Nephron (organoid): ENCODE results near the gene DOK7.

ENCODE experiments used
- H3K27ac Mint-ChIP-seq, 3 experiments: 2 replicates each; pipeline ENCODE4 v1.8.0; 2020; ENCODE audit warnings: mixed read lengths in 3 of 3, mild to moderate bottlenecking in 2 of 3, moderate library complexity in 1 of 3
- H3K27me3 Mint-ChIP-seq: 2 replicates; pipeline ENCODE4 v1.8.0; 2021; ENCODE audit warnings: low read depth, mild to moderate bottlenecking, moderate library complexity, mixed read lengths
- H3K36me3 Mint-ChIP-seq: 2 replicates; pipeline ENCODE4 v1.8.0; 2020; ENCODE audit warnings: low read depth, mixed read lengths
- H3K4me1 Mint-ChIP-seq: 2 replicates; pipeline ENCODE4 v1.8.0; 2020; ENCODE audit warnings: mixed read lengths
- H3K4me3 Mint-ChIP-seq, 3 experiments: 2 replicates each; pipeline ENCODE4 v1.8.0; 2020; ENCODE audit warnings: mild to moderate bottlenecking in 3 of 3, mixed read lengths in 3 of 3, moderate library complexity in 2 of 3
- H3K9me3 Mint-ChIP-seq: 2 replicates; pipeline ENCODE4 v1.8.0; 2020; ENCODE audit warnings: mixed read lengths
- TF ChIP-seq, protein P1 (sequence below), 3 experiments: fragments of 200-600 bp; sonication (generic); IDR thresholded peaks; one replicate each; pipeline ENCODE4 v1.5.0; 2021; ENCODE audit warnings: antibody characterized with exemption in 3 of 3; ENCODE audit not compliant: unreplicated experiment in 3 of 3

Gene DOK7

DNA sequence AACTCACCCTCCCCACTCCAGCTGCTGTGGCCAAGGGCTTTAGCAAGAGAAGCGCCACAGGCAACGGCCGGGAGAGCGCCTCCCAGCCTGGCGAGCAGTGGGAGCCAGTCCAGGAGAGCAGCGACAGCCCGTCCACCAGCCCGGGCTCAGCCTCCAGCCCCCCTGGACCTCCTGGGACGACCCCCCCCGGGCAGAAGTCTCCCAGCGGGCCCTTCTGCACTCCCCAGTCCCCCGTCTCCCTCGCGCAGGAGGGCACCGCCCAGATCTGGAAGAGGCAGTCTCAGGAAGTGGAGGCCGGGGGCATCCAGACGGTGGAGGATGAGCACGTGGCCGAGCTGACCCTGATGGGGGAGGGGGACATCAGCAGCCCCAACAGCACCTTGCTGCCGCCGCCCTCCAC is 32.6 kb upstream of the DOK7 start:
- peaks cover 13% of the 10 kb centered on the region for H3K36me3 Mint-ChIP-seq
- peaks cover 5% of the 10 kb centered on the region for H3K4me1 Mint-ChIP-seq
- no peaks in the 10 kb centered on the region for H3K27me3 Mint-ChIP-seq
- H3K4me3 Mint-ChIP-seq: no peak overlapping the region
- H3K9me3 Mint-ChIP-seq: no peaks in the 10 kb centered on the region
- H3K27ac Mint-ChIP-seq: no peak overlapping the region
- TF ChIP-seq, protein P1, sequence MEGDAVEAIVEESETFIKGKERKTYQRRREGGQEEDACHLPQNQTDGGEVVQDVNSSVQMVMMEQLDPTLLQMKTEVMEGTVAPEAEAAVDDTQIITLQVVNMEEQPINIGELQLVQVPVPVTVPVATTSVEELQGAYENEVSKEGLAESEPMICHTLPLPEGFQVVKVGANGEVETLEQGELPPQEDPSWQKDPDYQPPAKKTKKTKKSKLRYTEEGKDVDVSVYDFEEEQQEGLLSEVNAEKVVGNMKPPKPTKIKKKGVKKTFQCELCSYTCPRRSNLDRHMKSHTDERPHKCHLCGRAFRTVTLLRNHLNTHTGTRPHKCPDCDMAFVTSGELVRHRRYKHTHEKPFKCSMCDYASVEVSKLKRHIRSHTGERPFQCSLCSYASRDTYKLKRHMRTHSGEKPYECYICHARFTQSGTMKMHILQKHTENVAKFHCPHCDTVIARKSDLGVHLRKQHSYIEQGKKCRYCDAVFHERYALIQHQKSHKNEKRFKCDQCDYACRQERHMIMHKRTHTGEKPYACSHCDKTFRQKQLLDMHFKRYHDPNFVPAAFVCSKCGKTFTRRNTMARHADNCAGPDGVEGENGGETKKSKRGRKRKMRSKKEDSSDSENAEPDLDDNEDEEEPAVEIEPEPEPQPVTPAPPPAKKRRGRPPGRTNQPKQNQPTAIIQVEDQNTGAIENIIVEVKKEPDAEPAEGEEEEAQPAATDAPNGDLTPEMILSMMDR (IDR thresholded peaks at IDR 0.05; ENCODE audit: unreplicated experiment in 3 of 3): no peak

DNA sequence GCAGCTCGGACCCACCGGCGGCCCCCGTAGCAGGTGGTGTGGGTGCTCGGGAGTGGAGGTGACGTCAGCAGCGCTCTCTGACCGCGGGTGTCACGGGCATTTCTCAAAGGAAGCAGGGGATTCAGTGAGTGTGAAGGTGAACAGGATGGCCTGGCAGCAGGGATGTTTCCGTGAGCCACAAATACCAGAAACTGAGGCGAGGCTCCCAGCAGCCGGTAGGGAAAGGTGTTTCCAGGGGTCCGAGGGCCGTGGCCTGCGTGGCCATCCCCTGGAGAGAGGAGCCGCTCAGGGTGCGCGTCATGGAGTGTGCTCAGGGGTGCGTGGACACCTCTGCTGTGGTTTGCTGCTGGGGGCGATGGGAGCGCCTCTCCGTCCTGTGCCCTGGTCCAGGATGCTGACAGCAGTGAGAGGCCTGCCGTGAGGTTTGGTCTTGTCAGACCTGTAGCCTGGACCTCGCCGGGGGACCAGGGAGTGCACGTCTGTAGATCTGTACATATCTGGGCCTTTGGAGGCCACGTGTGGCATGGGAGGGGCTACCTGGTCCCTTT is 31.6 kb upstream of the DOK7 start:
- Mint-ChIP-seq H3K36me3 (peaks cover 13% of the 10 kb centered on the region), H3K27me3 (no peaks in the 10 kb centered on the region), H3K9me3 (no peaks in the 10 kb centered on the region), H3K4me1 (peaks cover 5% of the 10 kb centered on the region), H3K4me3 (no peak overlapping the region), H3K27ac (no peak overlapping the region)
- TF ChIP-seq, protein P1 (IDR thresholded peaks at IDR 0.05; ENCODE audit: unreplicated experiment in 3 of 3): no peak

DNA sequence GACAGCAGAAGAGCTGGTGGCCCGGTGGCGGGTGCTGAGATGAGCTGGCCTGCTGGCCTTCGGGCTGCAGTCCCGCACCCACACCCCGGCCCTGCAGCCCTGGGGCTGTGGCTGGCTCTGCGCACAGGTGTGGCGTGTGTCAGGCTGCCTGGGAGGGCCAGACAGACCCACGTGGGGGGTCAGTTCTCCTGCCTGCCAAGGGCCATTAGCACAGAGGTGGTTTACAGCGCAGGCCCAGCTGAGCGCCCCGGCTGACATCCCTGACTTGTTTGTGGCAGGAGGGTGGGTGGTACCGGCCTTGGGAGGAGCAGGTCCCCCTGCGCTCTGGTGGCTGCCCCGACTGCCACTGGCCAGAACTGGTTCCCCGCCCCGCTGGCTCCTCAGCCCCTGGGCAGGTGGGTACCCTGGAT is 30.7 kb upstream of the DOK7 start:
- peaks cover 13% of the 10 kb centered on the region for H3K36me3 Mint-ChIP-seq
- no peaks in the 10 kb centered on the region for H3K27me3 Mint-ChIP-seq
- peaks cover 5% of the 10 kb centered on the region for H3K4me1 Mint-ChIP-seq
- H3K9me3 Mint-ChIP-seq: no peaks in the 10 kb centered on the region
- H3K27ac Mint-ChIP-seq: no peak overlapping the region
- TF ChIP-seq, protein P1 (IDR thresholded peaks at IDR 0.05; ENCODE audit: unreplicated experiment in 3 of 3): no peak
- no peak overlapping the region for H3K4me3 Mint-ChIP-seq

DNA sequence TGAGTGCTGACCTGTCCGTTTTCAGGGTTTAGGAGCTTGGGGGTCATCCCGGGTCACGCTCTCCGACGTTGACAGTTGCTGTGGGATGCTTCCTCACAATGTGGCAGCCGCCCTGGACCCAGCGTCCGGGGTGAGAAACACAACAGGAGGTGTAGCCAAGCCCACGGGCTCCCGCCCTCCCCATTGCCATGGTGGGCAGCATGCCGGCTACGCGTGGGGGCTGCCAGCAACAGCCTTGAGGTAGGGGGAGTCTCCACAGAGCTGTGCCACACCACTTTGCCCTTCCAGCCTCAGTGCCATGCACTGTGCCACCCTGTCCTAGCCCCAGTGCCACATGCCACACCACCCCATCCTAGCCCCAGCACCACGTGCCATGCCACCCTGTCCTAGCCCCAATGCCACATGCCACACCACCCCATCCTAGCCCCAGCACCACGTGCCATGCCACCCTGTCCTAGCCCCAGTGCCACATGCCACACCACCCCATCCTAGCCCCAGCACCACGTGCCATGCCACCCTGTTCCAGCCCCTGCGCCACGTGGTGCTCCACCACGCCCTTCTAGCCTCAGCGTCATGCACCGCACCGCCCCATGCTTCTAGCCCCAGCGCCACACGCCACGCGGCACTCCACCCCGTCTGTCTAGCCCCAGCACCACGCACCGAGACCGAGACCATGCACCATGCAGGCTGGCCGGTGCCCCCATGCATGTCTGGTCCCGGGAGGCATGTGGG is 29.8 kb upstream of the DOK7 start:
- no peak overlapping the region for H3K27ac Mint-ChIP-seq
- no peaks in the 10 kb centered on the region for H3K27me3 Mint-ChIP-seq
- TF ChIP-seq, protein P1 (IDR thresholded peaks at IDR 0.05; ENCODE audit: unreplicated experiment in 3 of 3): no peak
- peaks cover 5% of the 10 kb centered on the region for H3K4me1 Mint-ChIP-seq
- H3K36me3 Mint-ChIP-seq: peaks cover 10% of the 10 kb centered on the region
- H3K9me3 Mint-ChIP-seq: no peaks in the 10 kb centered on the region
- no peak overlapping the region for H3K4me3 Mint-ChIP-seq

DNA sequence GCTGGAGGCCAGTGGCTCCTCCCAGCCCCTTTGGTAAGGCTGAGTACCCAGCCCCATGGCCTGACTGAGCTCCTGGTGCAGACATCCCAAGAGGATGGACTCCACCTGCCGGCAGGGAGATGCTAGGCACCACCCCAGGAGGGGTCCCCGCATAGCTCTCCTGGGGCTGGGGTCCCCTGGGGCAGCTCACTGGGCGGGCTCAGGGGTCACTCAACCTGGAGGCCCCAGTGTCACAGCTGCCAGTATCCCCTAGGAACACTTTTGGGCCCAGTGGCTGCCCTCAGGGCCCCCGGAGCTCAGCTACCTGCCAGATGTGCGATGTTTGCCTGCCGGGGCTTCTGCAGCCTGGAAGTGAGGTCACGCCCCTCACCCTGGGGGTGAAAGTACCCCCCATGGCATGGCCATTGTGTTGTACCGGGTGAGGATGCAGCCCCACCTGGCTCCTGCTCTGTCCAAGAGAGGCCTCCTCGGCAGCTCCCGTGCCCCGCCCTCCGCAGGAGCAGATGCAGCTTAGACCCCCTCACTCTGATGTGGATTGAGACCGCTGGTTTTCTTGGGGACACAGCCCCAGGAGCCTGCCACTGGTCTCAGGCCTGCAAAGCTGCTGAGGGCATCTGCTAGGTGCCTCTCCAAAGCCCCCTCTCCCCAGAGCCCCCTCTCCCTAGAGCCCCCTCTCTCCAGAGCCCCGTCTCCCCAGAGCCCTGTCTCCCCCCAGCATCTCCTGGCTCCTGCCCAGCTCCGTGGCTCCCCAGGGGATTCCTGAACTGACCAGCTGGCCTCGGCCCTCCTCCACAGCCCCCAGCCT is 28.0 kb upstream of the DOK7 start:
- H3K9me3 Mint-ChIP-seq: no peaks in the 10 kb centered on the region
- H3K4me3 Mint-ChIP-seq: no peak overlapping the region
- no peaks in the 10 kb centered on the region for H3K27me3 Mint-ChIP-seq
- H3K36me3 Mint-ChIP-seq: no peaks in the 10 kb centered on the region
- H3K4me1 Mint-ChIP-seq: peaks cover 5% of the 10 kb centered on the region
- TF ChIP-seq, protein P1 (IDR thresholded peaks at IDR 0.05; ENCODE audit: unreplicated experiment in 3 of 3): peak in 1 of 3 experiments; percentile 27
- no peak overlapping the region for H3K27ac Mint-ChIP-seq
